ENCODE data around the gene CYP2J2. TPM values are rescaled to one million over a fixed set of nuclear protein-coding genes. Genes with fewer than 3 reads are reported as not detected.

CYP2J2 gene
- total RNA-seq, 1 donor from 2014 or later: 2.7 TPM

GRCh38 chr1:59947047-59947938 lies 20.7 kb upstream of the CYP2J2 start:
- intact Hi-C loops (cut with DNase I): no loop called here
- H3K4me1 ChIP-seq: no peaks in the 10 kb centered on the region
- H3K4me3 ChIP-seq: no peak overlapping the region
- no peak overlapping the region for H3K27ac ChIP-seq
- ATAC-seq (peak; percentile 91 to 92), DNase-seq (peak; percentile 51)
- no peaks in the 10 kb centered on the region for H3K36me3 ChIP-seq
- H3K9me3 ChIP-seq: no peaks in the 10 kb centered on the region
- peak; percentile 92 for TF ChIP-seq CTCF (IDR thresholded peaks at IDR 0.05)
- H3K27me3 ChIP-seq (ENCODE audit: low read depth): no peaks in the 10 kb centered on the region

GRCh38 chr1:59945790-59946189 lies 19.2 kb upstream of the CYP2J2 start:
- Histone ChIP-seq H3K36me3 (no peaks in the 10 kb centered on the region), H3K27me3 (ENCODE audit: low read depth) (no peaks in the 10 kb centered on the region), H3K4me1 (no peaks in the 10 kb centered on the region), H3K27ac (no peak overlapping the region), H3K4me3 (no peak overlapping the region), H3K9me3 (no peaks in the 10 kb centered on the region)
- ATAC-seq (no peak), DNase-seq (no peak)
- intact Hi-C loops (cut with DNase I): no loop called here
- no peak for TF ChIP-seq CTCF (IDR thresholded peaks at IDR 0.05)

DNA sequence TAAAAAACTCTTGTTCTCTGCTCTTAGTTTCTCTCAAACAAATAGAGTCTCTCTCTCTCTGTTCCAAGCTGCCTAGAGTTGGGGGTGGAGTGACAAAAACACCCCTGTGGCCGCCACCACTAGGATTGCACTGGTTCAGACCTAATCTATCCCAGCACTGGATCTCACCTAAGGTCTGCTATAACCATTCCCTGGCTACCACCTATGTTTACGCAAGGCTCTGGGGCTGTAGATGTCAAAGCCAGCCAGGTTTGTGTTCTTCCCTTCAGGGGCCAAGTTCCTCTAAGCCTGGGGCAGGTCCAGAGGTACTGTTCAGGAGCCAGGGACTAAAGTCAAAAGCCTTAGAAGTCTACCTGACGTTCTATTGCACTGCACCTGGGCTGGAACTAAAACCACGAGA lies 12.8 kb upstream of the CYP2J2 start:
- Histone ChIP-seq H3K27ac (no peak overlapping the region), H3K4me3 (no peak overlapping the region), H3K4me1 (no peaks in the 10 kb centered on the region), H3K9me3 (no peaks in the 10 kb centered on the region), H3K36me3 (no peaks in the 10 kb centered on the region), H3K27me3 (ENCODE audit: low read depth) (no peaks in the 10 kb centered on the region)
- intact Hi-C loops (cut with DNase I): no loop called here
- DNase-seq: no peak
- no peak for ATAC-seq
- TF ChIP-seq CTCF (IDR thresholded peaks at IDR 0.05): no peak

DNA sequence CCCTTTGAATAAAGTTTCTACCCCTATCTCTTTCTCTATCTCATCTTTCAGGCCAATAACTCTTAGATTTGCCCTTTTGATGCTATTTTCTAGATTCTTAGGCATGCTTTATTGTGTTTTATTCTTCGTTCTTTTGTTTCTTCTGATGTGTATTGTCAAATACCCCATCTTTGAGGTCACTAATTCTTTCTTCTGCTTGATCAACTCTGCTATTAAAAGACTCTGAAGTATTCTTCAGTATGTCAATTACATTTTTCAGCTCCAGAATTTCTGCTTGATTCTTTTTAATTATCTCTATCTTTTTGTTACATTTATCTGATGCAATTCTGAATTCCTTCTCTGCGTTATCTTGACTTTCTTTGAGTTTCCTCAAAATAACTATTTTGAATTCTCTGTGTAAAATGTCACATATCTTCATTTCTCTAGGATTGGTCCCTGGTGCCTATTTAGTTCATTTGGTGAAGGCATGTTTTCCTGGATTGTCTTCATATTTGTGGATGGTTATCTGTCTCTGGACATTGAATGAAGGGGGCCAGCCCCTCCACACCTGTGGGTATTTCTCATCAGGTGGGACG lies 11.2 kb upstream of the CYP2J2 start:
- DNase-seq (no peak), ATAC-seq (no peak)
- H3K27me3 ChIP-seq (ENCODE audit: low read depth): no peaks in the 10 kb centered on the region
- H3K36me3 ChIP-seq: no peaks in the 10 kb centered on the region
- no peak overlapping the region for H3K27ac ChIP-seq
- intact Hi-C loops (cut with DNase I): no loop called here
- H3K9me3 ChIP-seq: no peaks in the 10 kb centered on the region
- H3K4me3 ChIP-seq: no peak overlapping the region
- TF ChIP-seq CTCF (IDR thresholded peaks at IDR 0.05): no peak
- H3K4me1 ChIP-seq: no peaks in the 10 kb centered on the region

GRCh38 chr1:59936358-59936821 lies 9.8 kb upstream of the CYP2J2 start:
- ATAC-seq (no peak), DNase-seq (no peak)
- Histone ChIP-seq H3K27me3 (ENCODE audit: low read depth) (no peaks in the 10 kb centered on the region), H3K9me3 (no peaks in the 10 kb centered on the region), H3K4me1 (no peaks in the 10 kb centered on the region), H3K27ac (no peak overlapping the region), H3K4me3 (no peak overlapping the region), H3K36me3 (no peaks in the 10 kb centered on the region)
- no peak for TF ChIP-seq CTCF (IDR thresholded peaks at IDR 0.05)
- intact Hi-C loops (cut with DNase I): no loop called here
